ENCODE results near the gene ZNF787.
"Not testable (repeated sequence)": the region's sequence is repeated elsewhere in the genome, so short reads cannot be mapped to it uniquely, and the experiment has no call there.

Gene ZNF787

GRCh38 chr19:56121180-56122167 lies at the start of gene ZNF787:
ZNF787 (minus strand) TSS chr19:56121295; CDS start chr19:56103217, 18,078 bp downstream.
- peak; percentile 93 to 97 (median 96) for DNase-seq (ENCODE audit: low read depth in 4 of 4, low spot score in 1 of 4)

GRCh38 chr19:56170261-56170660 lies 49.2 kb upstream of the ZNF787 start:
- no peak for DNase-seq (ENCODE audit: low read depth in 4 of 4, low spot score in 1 of 4)

- DNase-seq (ENCODE audit: low read depth in 4 of 4, low spot score in 1 of 4): no peak
These were observed 46.0 kb upstream of the ZNF787 start for GRCh38 chr19:56167064-56167578.

GRCh38 chr19:56163097-56163496 lies 42.0 kb upstream of the ZNF787 start:
- no peak for DNase-seq (ENCODE audit: low read depth in 4 of 4, low spot score in 1 of 4)

- DNase-seq (ENCODE audit: low read depth in 4 of 4, low spot score in 1 of 4): no peak
These were observed 41.2 kb upstream of the ZNF787 start for GRCh38 chr19:56162258-56162657.

GRCh38 chr19:56161534-56161933 lies 40.4 kb upstream of the ZNF787 start:
- no peak for DNase-seq (ENCODE audit: low read depth in 4 of 4, low spot score in 1 of 4)

- no peak for DNase-seq (ENCODE audit: low read depth in 4 of 4, low spot score in 1 of 4)
These were observed 38.7 kb upstream of the ZNF787 start for GRCh38 chr19:56159622-56160271.

- DNase-seq (ENCODE audit: low read depth in 4 of 4, low spot score in 1 of 4): no peak
These were observed 38.0 kb upstream of the ZNF787 start for GRCh38 chr19:56159009-56159559.

GRCh38 chr19:56158170-56158757 lies 37.2 kb upstream of the ZNF787 start:
- no peak for DNase-seq (ENCODE audit: low read depth in 4 of 4, low spot score in 1 of 4)

GRCh38 chr19:56156768-56157167 lies 35.7 kb upstream of the ZNF787 start:
- DNase-seq (ENCODE audit: low read depth in 4 of 4, low spot score in 1 of 4): no peak

- DNase-seq (ENCODE audit: low read depth in 4 of 4, low spot score in 1 of 4): no peak
These were observed 34.1 kb upstream of the ZNF787 start for GRCh38 chr19:56155124-56155687.

GRCh38 chr19:56153507-56153906 lies 32.4 kb upstream of the ZNF787 start:
- DNase-seq (ENCODE audit: low read depth in 4 of 4, low spot score in 1 of 4): no peak

- no peak for DNase-seq (ENCODE audit: low read depth in 4 of 4, low spot score in 1 of 4)
These were observed 31.5 kb upstream of the ZNF787 start for GRCh38 chr19:56152644-56153043.

- DNase-seq (ENCODE audit: low read depth in 4 of 4, low spot score in 1 of 4): no peak
These were observed 29.3 kb upstream of the ZNF787 start for GRCh38 chr19:56150358-56150757.

- no peak for DNase-seq (ENCODE audit: low read depth in 4 of 4, low spot score in 1 of 4)
These were observed 28.6 kb upstream of the ZNF787 start for GRCh38 chr19:56149656-56150038.

GRCh38 chr19:56148955-56149655 lies 28.0 kb upstream of the ZNF787 start:
- DNase-seq (ENCODE audit: low read depth in 4 of 4, low spot score in 1 of 4): not testable (repeated sequence)

- no peak for DNase-seq (ENCODE audit: low read depth in 4 of 4, low spot score in 1 of 4)
These were observed 27.0 kb upstream of the ZNF787 start for GRCh38 chr19:56148096-56148495.

GRCh38 chr19:56147307-56147706 lies 26.2 kb upstream of the ZNF787 start:
- DNase-seq (ENCODE audit: low read depth in 4 of 4, low spot score in 1 of 4): no peak

GRCh38 chr19:56146904-56147303 lies 25.8 kb upstream of the ZNF787 start:
- DNase-seq (ENCODE audit: low read depth in 4 of 4, low spot score in 1 of 4): no peak

GRCh38 chr19:56145698-56146097 lies 24.6 kb upstream of the ZNF787 start:
- no peak for DNase-seq (ENCODE audit: low read depth in 4 of 4, low spot score in 1 of 4)

Measured in stimulated activated CD4-positive, alpha-beta T cell treated with anti-CD3 and anti-CD28 coated beads, Interleukin-1b, Interleukin-23, amount 100 ng/mL, for 24 hours (primary cell).